HepG2 (cell line): ENCODE measurements around the gene CDK10. TPM values are rescaled to one million over a fixed set of nuclear protein-coding genes. Genes with fewer than 3 reads are reported as not detected.

Experiments
- ATAC-seq: fragments of 200-7000 bp; cut with Tn5 transposase; 3 replicates; pipeline ENCODE4 v1.9.1; 2020; ENCODE audit warnings: mild to moderate bottlenecking, moderate library complexity
- BruUV-seq: library from RNA; stranded (reverse); fragments of 400-500 nt; replicated peaks from 2 replicates; lab custom pipeline; 2021; lab: Mats Ljungman, UMichigan
- CTCF ChIA-PET: fragments of 300-600 bp; formaldehyde crosslinking; extraction: SDS; loops from one replicate; lab custom pipeline; 2021; ENCODE audit warnings: low total read pairs, inconsistent platforms, low intra/inter-chr PET ratio; lab: Yijun Ruan, JAX
- POLR2A ChIA-PET: fragments of 350-600 bp; sonication (Branson Sonifier 250); formaldehyde crosslinking; loops from one replicate; lab custom pipeline; 2020; ENCODE audit warnings: antibody characterized with exemption, inconsistent platforms; lab: Yijun Ruan, JAX
- DNase-seq: peaks from one replicate; pipeline ENCODE4 v3.0.0-alpha.2; 2015; ENCODE audit warnings: low spot score
- FAIRE-seq: peaks from 3 replicates; lab custom pipeline; 2011; peaks lifted over from hg19 to GRCh38; lab: Jason Lieb, UNC
- H2AFZ ChIP-seq: one replicate; pipeline ENCODE4 v1.6.1; 2011; ENCODE audit warnings: low read length, inconsistent platforms
- H3K27ac ChIP-seq: fragments of 300-600 bp; 3 replicates; pipeline ENCODE4 v1.8.0; 2011; ENCODE audit warnings: mixed run types, mild to moderate bottlenecking, mixed read lengths, low read length, inconsistent platforms; ENCODE audit not compliant: insufficient read depth; ENCODE audit errors: extremely low read length
- H3K27me3 ChIP-seq, 2 experiments: fragments of 200-600 bp in 1 of 2; 2 replicates in 1 of 2; 3 replicates in 1 of 2; pipeline versions ENCODE4 v1.6.0 to v1.8.0; 2011; ENCODE audit warnings: low read length in 2 of 2, mild to moderate bottlenecking in 2 of 2, moderate library complexity in 2 of 2, inconsistent platforms in 1 of 2; ENCODE audit not compliant: insufficient read depth in 2 of 2, control insufficient read depth in 1 of 2
- H3K36me3 ChIP-seq, 2 experiments: fragments of 200-600 bp in 1 of 2; replicated peaks in 1 of 2; 2 replicates in 1 of 2; 3 replicates in 1 of 2; pipeline versions ENCODE4 v1.5.1 to v1.8.0; 2011; ENCODE audit warnings: low read length in 2 of 2, inconsistent platforms in 1 of 2; ENCODE audit not compliant: insufficient read depth in 2 of 2, control insufficient read depth in 1 of 2
- H3K4me1 ChIP-seq: 2 replicates; pipeline ENCODE4 v1.5.1; 2012; ENCODE audit warnings: low read length, inconsistent platforms; ENCODE audit not compliant: insufficient read depth
- H3K4me2 ChIP-seq: 2 replicates; pipeline ENCODE4 v1.6.0; 2011; ENCODE audit warnings: low read depth, low read length, inconsistent platforms
- H3K4me3 ChIP-seq, 3 experiments: fragments of 200-600 bp in 1 of 3; sonication (generic), shearing (Covaris generic) in 1 of 3; replicated peaks in 1 of 3; 2 replicates each; pipeline ENCODE4 v1.5.1; 2011 to 2016; ENCODE audit warnings: low read length in 3 of 3, inconsistent platforms in 2 of 3, low read depth in 2 of 3, mild to moderate bottlenecking in 2 of 3, control low read depth in 1 of 3, mixed read lengths in 1 of 3; ENCODE audit not compliant: insufficient read depth in 1 of 3
- H3K79me2 ChIP-seq: one replicate; pipeline ENCODE4 v1.6.1; 2011; ENCODE audit warnings: low read length, inconsistent platforms; ENCODE audit not compliant: insufficient read depth
- H3K9ac ChIP-seq: 2 replicates; pipeline ENCODE4 v1.6.0; 2011; ENCODE audit warnings: mild to moderate bottlenecking, low read depth, low read length, inconsistent platforms; ENCODE audit not compliant: insufficient read depth
- H3K9me3 ChIP-seq: 2 replicates; pipeline ENCODE4 v1.5.1; 2012; ENCODE audit warnings: mild to moderate bottlenecking, low read length
- H4K20me1 ChIP-seq: 2 replicates; pipeline ENCODE4 v1.6.0; 2011; ENCODE audit warnings: inconsistent platforms, mild to moderate bottlenecking, low read length, moderate library complexity; ENCODE audit not compliant: insufficient read depth
- AGO2 ChIP-seq: fragments of 200-400 bp; formaldehyde crosslinking; optimal IDR thresholded peaks from 2 replicates; pipeline ENCODE3; 2017; ENCODE audit warnings: mild to moderate bottlenecking, low read depth, low read length, moderate library complexity
- ZFP82 ChIP-seq: sonication (generic); formaldehyde crosslinking; IDR thresholded peaks from 2 replicates; pipeline ENCODE4 v1.5.1; 2020; ENCODE audit warnings: mild to moderate bottlenecking, missing genetic modification reagents, borderline replicate concordance
- ZNF143 ChIP-seq: sonication (generic); formaldehyde crosslinking; IDR thresholded peaks from 2 replicates; pipeline ENCODE4 v1.4.0; 2020; ENCODE audit warnings: missing genetic modification reagents
- WGBS: methylation state at CpG from one replicate; pipeline ENCODE4 v1.1.6; 2017; ENCODE audit warnings: low lambda C conversion rate; 5-methylcytosine and 5-hydroxymethylcytosine counted together
- in situ Hi-C: cut with HindIII; loops from 2 replicates; pipeline ENCODE4 v1.10.0; 2017; ENCODE audit warnings: low pct_unique_long_range_greater_than_20kb; ENCODE audit not compliant: extremely low pct_ligation_motif_present
- intact Hi-C: fragments of 100-400 bp; cut with micrococcal nuclease; formaldehyde crosslinking; loops from one replicate; pipeline ENCODE4 v1.10.0; 2022; ENCODE audit not compliant: unreplicated experiment
- polyA plus RNA-seq, 8 experiments: library from polyadenylated mRNA; depleted of rRNA in 3 of 8; stranded (reverse) in 7 of 8; unstranded in 1 of 8; fragments of >200 nt; fragmentation: Illumina TruSeq in 4 of 8; extraction: Trizol in 4 of 8; gene quantifications; 2 replicates each; pipeline versions ENCODE4 v1.2.1 to v1.2.3, GENCODE V29; 2011 to 2016; ENCODE audit warnings: low read depth in 4 of 8, missing spikeins in 1 of 8, mixed read lengths in 1 of 8; ENCODE audit not compliant: insufficient read depth in 1 of 8
- total RNA-seq, 5 experiments: library from RNA; depleted of rRNA; stranded (reverse); fragments of >200 nt; fragmentation: Illumina TruSeq; extraction: Trizol; gene quantifications; 2 replicates each; pipeline ENCODE4 v1.2.3, GENCODE V29; 2016; ENCODE audit warnings: low read depth in 1 of 5
- TF ChIP-seq, protein P1 (sequence below): sonication (generic); formaldehyde crosslinking; IDR thresholded peaks from 2 replicates; pipeline ENCODE4 v1.4.0; 2020; ENCODE audit warnings: mild to moderate bottlenecking, missing genetic modification reagents, borderline replicate concordance

The CDK10 gene
- total and polyA plus RNA-seq, 2 of the 13 experiments (the other 11 are each of a cell fraction or from before 2014, with no cell fraction given), result 2.5 to 3.9 TPM

DNA sequence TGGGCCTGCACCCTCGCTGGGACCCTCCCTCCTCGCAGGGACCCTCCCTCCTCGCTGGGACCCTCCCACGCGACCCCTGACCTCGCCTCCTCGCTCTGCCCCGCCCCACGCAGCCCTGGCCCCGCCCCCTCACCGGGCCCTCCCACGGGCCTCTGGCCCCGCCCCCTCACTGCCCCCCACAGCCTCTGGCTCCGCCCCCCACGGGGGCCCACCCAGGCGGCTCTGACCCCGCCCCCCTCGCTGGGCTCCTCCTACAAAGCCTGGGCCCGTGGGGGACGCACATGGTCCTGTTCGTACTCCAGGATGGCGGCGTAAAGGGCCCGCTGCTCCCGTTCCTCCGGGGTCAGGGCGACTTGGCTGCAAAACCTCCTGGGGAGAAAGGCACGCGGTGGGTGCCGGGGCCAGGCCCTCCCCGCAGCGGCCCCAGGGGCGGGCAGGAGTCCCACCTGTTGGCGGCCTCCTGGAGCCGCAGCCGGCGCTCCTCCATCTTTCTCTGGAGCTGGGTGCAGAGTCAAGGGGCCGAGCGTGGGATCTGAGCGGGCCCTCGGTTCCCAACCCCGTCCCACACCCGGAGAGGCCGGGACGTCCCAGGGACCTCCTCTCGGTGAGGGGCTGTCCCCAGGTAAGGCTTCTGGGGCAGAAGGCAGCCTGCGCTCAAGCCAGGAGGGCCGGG lies 25.2 kb downstream of the CDK10 start:
- H3K79me2 ChIP-seq, result no peaks in the 10 kb centered on the region
- no peak overlapping the region for H3K27ac ChIP-seq
- WGBS, result 77% methylated on average over 34 of the region's 48 CpGs
- no peak overlapping the region for H3K4me3 ChIP-seq
- H3K27me3 ChIP-seq, result no peaks in the 10 kb centered on the region
- H3K4me1 ChIP-seq, result no peaks in the 10 kb centered on the region
- H3K36me3 ChIP-seq, result no peaks in the 10 kb centered on the region; a peak in 1 of 5 replicates
- H2AFZ ChIP-seq, result no peak overlapping the region
- BruUV-seq, result no TSS peak
- ChIA-PET CTCF (no interaction called here), POLR2A (no interaction called here)
- TF ChIP-seq, protein P1, sequence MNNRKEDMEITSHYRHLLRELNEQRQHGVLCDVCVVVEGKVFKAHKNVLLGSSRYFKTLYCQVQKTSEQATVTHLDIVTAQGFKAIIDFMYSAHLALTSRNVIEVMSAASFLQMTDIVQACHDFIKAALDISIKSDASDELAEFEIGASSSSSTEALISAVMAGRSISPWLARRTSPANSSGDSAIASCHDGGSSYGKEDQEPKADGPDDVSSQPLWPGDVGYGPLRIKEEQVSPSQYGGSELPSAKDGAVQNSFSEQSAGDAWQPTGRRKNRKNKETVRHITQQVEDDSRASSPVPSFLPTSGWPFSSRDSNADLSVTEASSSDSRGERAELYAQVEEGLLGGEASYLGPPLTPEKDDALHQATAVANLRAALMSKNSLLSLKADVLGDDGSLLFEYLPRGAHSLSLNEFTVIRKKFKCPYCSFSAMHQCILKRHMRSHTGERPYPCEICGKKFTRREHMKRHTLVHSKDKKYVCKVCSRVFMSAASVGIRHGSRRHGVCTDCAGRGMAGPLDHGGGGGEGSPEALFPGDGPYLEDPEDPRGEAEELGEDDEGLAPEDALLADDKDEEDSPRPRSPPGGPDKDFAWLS (CRISPR knock-in tag), result no peak
- TF ChIP-seq AGO2, result peak; percentile 77
- no peak for TF ChIP-seq ZNF143 (CRISPR knock-in tag)
- ATAC-seq (peak; percentile 1; the same call in 2 of the 3 replicates), FAIRE-seq (no peak), DNase-seq (no peak)
- H4K20me1 ChIP-seq, result no peaks in the 10 kb centered on the region
- H3K9ac ChIP-seq, result no peak overlapping the region
- intact Hi-C loops, result no loop called here
- H3K4me2 ChIP-seq, result no peak overlapping the region
- in situ Hi-C loops, result no loop called here
- H3K9me3 ChIP-seq, result no peaks in the 10 kb centered on the region

DNA sequence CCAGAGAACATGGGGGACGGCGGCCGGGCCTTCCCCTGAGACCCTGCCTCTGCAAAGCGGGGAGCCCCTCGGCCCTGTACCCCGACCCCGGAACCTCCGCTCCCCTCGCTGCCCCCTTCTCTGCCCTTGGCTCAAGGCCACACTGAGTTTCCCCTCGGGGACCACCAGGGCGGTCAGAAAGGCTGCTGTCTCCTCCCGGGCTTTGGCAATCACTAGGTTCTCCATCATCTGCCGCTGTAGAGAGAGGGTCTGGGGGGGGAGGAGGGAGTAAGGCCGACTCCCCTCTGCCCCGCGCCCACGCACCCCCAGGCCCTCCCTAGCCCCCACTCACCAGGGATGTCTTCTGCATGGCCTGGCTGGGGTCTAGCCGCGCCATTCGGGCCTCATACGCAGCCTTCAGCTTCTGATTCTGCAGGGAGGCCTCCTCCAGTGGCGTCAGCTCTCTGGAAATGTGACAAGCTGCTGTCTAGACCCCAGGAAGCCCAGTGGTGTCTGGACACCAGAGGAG lies 25.8 kb downstream of the CDK10 start:
- DNase-seq (no peak), ATAC-seq (no peak; the same call in 1 of the 3 replicates), FAIRE-seq (no peak)
- Histone ChIP-seq H3K9ac (no peak overlapping the region), H3K27me3 (no peaks in the 10 kb centered on the region), H3K9me3 (no peaks in the 10 kb centered on the region), H3K4me2 (no peak overlapping the region), H3K79me2 (no peaks in the 10 kb centered on the region), H3K27ac (no peak overlapping the region), H3K4me3 (no peak overlapping the region), H3K4me1 (no peaks in the 10 kb centered on the region), H2AFZ (no peak overlapping the region), H3K36me3 (no peaks in the 10 kb centered on the region; a peak in 1 of 5 replicates), H4K20me1 (no peaks in the 10 kb centered on the region)
- 82% methylated on average over 10 of the region's 22 CpGs for WGBS
- POLR2A ChIA-PET, result no interaction called here
- CTCF ChIA-PET, result no interaction called here
- in situ Hi-C loops, result no loop called here
- intact Hi-C loops, result no loop called here
- TF ChIP-seq ZFP82 (CRISPR knock-in tag) (no peak), AGO2 (peak; percentile 19)
- no TSS peak for BruUV-seq
